Caki2 (cell line): ENCODE results near the gene BICDL2. TPM values are rescaled to one million over a fixed set of nuclear protein-coding genes. Genes with fewer than 3 reads are reported as not detected.
A peak's percentile ranks its signal among the peaks of the same experiment; 100 is the strongest.

Source experiments
- DNase-seq: peaks from one replicate; pipeline ENCODE4 v3.0.0-alpha.2; 2015; ENCODE audit warnings: low read depth
- in situ Hi-C: cut with HindIII; loops from 2 replicates; pipeline ENCODE4 v1.10.0; 2016; ENCODE audit warnings: low sequenced_read_pairs, low pct_unique_long_range_greater_than_20kb, mixed read lengths
- total RNA-seq: library from RNA; depleted of rRNA; stranded (reverse); fragments of >200 nt; shearing (Covaris generic); gene quantifications from 2 replicates; pipeline ENCODE4 v1.2.3, GENCODE V29; 2014; ENCODE audit warnings: low replicate concordance

Gene BICDL2
- total RNA-seq, 1 experiment from 2014 or later, result not detected

DNA sequence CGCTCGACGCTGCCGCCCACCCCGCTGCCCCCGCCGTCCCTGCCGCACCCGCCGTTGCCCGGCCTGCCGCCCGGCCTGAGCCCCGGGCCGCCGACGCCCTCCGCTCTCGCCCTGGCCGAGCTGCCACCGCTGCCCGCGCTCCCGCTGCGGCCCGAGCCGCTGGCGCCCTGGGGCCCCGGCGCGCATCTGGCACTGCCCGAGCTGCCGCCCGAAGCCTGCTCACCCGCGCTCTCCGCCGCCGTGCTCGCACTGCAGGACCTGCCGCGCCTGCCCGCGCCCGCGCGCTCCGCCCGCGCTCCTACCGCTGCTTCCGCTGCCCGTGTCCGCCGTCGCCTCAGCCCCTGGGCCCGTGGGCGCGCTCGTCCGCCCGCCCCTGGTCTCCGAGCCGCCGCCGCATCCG is 32.4 kb downstream of the BICDL2 start:
- DNase-seq, result no peak
- in situ Hi-C loops, result no loop called here

DNA sequence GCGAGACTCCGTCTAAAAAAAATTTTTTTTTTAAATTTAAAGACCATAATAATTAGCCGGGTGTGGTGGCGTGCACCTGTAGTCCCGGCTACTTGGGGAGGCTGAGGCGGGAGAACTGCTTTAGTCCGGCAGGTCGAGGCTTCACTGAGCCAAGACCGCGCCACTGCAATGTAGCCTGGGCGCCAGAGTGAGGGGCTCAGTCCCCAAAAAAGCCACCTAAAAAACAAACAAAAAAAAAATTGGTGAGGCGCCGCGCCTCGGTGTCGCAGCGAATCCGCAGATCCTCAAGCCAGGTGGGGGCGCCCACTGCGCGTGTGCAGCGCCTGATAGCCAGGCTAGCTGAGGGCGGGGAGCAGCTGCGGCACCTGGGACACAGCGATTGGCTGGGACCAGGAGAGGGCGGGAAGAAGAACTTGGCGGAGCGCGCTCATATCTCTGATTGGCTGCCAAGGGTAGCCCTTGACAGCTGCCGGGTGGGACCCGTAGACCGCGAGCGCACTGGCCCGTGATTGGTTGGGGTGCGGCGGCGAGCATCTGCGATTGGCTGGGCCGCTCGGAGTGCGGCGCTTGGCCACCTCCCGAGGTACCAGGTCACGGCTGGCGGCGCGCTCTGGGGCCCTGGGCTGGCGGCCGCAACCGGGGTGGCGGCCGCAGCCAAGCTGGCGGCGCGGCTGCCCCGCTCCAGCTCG is 33.0 kb downstream of the BICDL2 start:
- DNase-seq, result peak; percentile 100
- in situ Hi-C loops, result no loop called here

DNA sequence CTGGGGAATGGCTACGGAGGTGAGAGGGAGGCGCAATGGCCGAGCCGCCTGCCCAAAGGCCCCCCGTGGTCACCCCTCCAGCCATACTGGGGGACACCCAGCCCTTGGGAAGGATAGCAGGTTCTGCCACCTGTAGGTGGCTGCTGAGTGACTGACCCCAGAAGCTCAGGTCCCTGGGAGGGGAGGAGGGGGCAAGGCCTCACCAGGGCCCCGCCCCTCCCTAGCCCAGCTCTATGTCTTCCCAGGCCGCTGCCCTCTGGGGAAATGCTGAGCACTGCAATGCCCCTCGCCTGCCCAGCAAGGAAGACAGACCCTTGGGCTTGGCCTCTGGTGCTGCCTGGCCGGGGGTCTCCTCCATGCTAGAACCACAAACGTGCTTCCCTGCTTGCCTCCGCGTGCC is 35.4 kb downstream of the BICDL2 start:
- no peak for DNase-seq
- in situ Hi-C loops, result no loop called here

DNA sequence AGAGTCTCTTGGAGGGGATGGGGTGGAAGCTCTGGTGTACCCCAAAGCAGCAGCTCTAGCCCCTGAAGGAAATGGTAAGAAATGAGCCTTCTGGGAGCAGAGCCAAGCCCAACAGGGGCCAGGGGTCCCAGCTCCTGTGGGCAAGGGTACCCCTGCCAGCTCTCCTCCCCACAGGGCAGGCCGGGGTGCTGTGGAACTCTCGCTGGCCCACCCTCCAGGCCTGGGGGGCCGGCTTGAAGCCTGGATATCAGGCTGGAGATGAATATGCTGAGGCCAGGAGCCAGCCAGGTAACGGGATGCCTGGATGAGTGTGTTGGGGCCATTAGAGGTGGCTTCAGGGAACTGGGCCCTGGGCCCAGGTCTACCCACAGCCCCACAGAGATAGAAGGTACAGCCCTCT is 36.2 kb downstream of the BICDL2 start:
- in situ Hi-C loops, result no loop called here
- DNase-seq, result no peak

GRCh38 chr16:2999929-3000328 is 36.8 kb downstream of the BICDL2 start:
- no peak for DNase-seq

GRCh38 chr16:2996298-2996697 is 40.4 kb downstream of the BICDL2 start:
- no peak for DNase-seq
- in situ Hi-C loops, result no loop called here

More at GRCh38 chr16:2999929-3000328, 36.8 kb downstream of the BICDL2 start:
- in situ Hi-C loops, result no loop called here

DNA sequence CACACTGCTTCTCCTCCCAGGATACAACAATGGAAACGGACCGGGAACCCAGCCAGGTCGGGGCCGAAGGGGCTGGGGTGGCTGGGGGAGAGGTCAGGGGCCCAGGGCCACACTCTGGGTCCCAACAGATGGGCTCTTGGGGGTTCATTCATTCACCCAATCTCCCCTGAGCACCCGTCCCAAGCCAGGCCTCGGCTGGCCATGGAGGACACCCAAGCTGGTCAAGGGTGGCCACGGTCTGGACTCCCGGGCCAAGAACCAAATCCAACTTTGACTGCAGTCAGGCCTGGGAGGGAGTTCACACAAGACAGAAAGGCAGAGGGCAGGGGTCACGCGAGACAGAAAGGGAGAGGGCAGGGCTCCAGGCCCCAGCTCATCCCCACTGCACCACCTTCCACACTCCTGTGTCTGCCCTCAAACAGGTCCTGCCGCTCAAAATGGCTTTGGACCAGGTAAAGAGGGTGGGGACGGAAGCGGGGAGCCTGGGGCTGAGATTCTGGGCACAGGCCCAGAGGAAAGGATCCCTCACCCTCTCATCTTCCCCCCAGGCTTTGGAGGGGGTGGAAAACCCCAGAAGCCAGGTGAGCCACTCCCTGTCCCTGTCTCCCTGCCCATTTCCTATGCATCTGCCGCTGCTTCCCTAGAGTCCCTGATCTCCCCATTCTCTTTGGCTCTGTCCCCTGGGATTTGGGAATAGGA is 44.2 kb downstream of the BICDL2 start:
- in situ Hi-C loops, result no loop called here
- no peak for DNase-seq

DNA sequence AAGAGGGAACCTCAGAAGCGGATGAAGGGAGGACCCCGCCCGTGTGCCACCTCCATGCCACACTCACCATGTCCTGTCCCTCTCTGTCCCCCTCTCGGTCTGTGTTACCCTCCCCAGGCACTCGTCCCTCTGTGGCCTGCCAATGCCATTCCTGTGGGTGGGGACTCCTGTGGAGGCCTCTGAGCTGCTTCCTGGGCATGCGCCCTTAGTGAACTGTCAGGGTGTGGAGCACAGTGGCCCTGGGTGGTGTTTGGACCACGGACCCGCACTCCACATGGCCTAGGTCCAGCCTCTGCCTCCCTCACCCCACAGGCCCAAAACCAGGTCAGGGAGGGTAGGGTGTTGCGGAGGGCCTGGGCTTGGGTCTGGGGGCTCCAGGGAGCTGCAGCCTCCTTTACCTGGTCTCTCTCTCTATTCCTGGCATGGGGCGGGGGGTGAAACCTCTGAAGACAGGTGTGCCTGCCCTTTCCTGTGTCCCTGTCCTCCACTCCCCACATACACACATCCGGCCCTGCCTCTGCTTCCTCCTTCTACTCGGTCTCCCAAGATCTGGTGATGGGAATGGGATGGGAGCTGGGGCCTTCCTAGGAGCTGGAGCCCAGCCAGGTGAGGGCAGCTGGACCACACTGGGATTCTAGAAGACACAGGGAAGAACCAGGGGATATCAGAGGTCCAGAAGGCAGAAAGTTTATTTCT is 45.0 kb downstream of the BICDL2 start:
- in situ Hi-C loops, result no loop called here
- DNase-seq, result no peak

- in situ Hi-C loops, result no loop called here
- DNase-seq, result no peak
Observed at GRCh38 chr16:2990891-2991290, 45.9 kb downstream of the BICDL2 start.

DNA sequence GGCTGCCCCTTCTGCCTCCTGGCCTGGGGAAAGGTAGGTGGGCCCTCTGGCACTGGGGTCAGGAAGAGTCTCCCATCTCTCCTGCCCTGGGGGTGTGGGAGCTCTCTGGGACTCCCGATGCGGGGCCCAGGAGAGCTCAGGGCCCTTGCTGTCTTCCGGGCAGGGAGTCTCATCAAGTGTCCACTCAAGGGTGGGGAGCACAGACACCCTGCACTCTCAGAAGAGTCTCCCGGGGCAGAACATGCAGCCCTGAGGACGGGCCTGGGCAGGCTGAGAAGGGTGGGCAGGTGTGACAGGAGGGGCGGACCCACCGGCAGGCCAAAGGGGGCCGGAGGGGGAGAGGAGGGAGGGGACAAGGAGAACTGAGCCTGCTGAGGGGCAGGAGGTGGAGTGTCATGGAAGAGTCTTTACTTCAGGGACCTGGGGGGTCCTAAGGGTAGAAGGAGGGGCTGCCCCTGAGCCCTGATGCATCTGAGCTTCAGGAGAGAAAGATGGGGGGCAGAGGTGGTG is 48.1 kb downstream of the BICDL2 start:
- in situ Hi-C loops, result no loop called here

GRCh38 chr16:2987833-2988232 is 48.9 kb downstream of the BICDL2 start:
- in situ Hi-C loops, result no loop called here
- no peak for DNase-seq

More for the DNA sequence above, 48.1 kb downstream of the BICDL2 start:
- no peak for DNase-seq

DNA sequence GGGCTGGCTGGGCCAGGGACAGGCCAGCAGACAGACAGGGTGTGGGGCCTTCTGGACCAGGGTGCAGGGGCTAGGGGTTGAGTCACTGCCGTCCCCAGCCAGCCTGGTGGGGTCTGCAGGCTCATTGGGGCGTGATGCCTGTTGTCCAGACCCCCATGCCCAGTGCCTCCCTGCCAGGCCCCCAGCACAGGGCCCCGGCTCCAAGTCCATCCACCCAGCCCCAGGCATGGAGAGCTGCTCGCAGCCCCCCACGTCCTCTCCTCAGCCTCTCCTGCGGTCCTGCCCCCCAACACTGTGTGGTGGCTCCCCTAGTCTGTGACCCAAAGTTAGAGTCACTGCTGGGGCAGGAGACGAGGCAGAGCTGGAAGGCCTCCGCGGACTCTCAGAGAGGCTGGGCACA is 49.5 kb downstream of the BICDL2 start:
- in situ Hi-C loops, result no loop called here
- no peak for DNase-seq

DNA sequence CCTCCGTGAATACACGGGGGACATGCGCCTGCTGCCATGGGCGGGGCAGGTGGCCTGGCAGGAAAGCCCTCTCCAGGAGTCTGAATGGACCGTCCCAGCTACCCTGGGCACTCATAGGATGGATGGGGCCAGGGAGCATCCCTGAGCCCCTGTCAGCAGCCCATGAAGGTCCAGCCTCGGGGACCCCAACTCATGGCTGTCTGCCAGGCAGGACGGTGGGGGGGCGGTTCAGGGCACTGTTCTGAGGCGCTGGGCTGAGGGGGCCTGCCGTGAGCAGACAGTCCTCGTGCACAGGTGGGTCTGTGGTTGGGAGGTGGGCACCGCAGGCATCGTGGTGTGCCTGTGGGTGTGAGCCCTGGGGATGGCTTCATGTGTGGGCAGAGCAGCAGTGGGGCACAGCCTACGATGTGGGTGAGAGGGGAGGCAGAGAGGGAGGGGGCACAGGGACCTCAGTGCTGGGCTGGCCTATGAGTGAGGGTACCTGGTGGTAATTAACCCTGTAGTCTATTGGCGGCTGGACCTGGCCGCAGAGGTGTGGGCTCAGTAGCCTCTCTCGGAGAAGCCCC is 50.0 kb downstream of the BICDL2 start:
- DNase-seq, result no peak
- in situ Hi-C loops, result no loop called here

DNA sequence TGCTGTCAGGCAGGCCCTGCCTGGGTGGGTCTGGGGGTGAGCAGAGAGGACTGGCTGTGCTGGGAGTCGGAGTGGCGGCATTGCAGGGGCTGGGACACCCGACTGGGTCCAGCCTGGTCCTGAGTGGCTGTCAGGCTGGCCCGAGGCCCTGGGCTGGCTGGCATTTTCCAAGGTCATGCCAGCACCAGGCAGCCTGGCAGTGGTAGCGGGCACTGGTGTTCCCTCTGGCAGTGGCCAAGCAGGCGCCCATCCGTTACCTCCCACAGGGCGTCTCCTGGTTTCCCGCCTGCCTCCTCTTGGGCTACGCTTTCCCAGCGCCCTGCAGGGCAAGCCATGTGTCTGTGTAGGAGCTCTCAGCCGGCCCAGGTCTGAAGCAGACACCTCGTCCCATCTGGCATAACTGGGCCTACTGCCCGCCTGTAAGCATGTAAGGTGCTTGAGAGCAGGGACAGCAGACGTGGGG is 50.8 kb downstream of the BICDL2 start:
- no peak for DNase-seq
- in situ Hi-C loops, result no loop called here

DNA sequence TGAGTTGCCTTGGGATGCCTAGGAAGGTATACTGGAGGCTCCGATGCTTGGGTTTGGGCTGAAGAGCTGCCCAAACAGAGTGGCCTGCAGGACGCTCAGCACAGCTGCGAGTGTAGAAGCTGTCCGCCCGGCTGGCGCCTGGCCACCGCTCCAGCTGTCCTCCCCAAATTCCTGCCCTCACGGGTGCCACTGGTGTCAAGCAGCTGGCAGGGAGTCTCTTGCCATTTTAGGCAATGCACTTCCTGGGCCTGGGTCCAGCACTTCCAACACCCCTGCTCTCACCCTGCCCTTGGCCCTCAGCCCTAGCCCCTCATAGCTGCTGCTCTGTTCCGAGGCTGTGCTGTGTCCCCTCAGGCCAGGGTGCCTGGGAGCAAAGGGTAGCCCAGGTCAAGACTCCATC is 51.3 kb downstream of the BICDL2 start:
- no peak for DNase-seq
- in situ Hi-C loops, result no loop called here

GRCh38 chr16:2983706-2984136 is 53.0 kb downstream of the BICDL2 start:
- peak; percentile 89 for DNase-seq
- in situ Hi-C loops, result no loop called here

GRCh38 chr16:2982402-2982801 is 54.3 kb downstream of the BICDL2 start:
- DNase-seq, result no peak
- in situ Hi-C loops, result no loop called here

DNA sequence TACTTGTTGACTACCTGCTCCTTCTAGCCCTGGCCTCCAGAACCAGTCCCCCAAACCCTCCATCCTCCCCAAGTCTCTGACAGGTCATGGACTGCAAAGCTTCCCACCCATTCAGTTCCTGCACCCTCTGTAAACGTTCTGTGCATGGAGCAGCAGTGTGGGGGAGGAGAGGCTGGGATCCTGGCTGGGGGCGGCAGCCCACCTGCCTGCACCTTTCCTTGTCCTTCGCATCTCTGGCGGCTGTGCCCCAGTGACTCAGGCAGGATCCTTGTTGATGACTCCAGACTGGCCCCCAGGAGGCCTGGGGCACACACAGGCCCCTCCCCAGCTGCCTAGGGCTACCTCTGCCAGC is 54.9 kb downstream of the BICDL2 start:
- in situ Hi-C loops, result no loop called here
- DNase-seq, result no peak
